Stimulated activated CD8-positive, alpha-beta memory T cell treated with anti-CD3 and anti-CD28 coated beads, Interleukin-12 subunit alpha, Interleukin-12 subunit beta, amount 100 ng/mL, for 24 hours (primary cell): ENCODE measurements around the gene CACNB4.

Source experiments
- DNase-seq: peaks from one replicate; pipeline ENCODE4 v3.0.0-alpha.2; 2020; ENCODE audit errors: extremely low read depth

CACNB4 gene

GRCh38 chr2:151786077-151786476, 312.8 kb downstream of the CACNB4 start:
- no peak for DNase-seq

GRCh38 chr2:151783133-151783520, 315.7 kb downstream of the CACNB4 start:
- no peak for DNase-seq
